NCI-H2081 treated with DMSO at 0.1 percent for 48 hours (cell line): ENCODE results near the gene LRRC1.
"Not testable (repeated sequence)": the region's sequence is repeated elsewhere in the genome, so short reads cannot be mapped to it uniquely, and the experiment has no call there.

ENCODE experiments used
- DNase-seq: peaks from one replicate; lab custom pipeline; 2025; lab: John Stamatoyannopoulos, UW

The LRRC1 gene

GRCh38 chr6:53792973-53793317 is 1.9 kb upstream of the LRRC1 start:
- no peak for DNase-seq

GRCh38 chr6:53793318-53794136 is 1.3 kb upstream of the LRRC1 start:
- no peak for DNase-seq

- DNase-seq: no peak
Measured at GRCh38 chr6:53794137-53794719, 577 bp upstream of the LRRC1 start.

GRCh38 chr6:53795340-53795701 is 516 bp downstream of the LRRC1 start:
- DNase-seq: no peak

- no peak for DNase-seq
Measured at GRCh38 chr6:53795702-53796450, 1.1 kb downstream of the LRRC1 start.

- no peak for DNase-seq
Measured at GRCh38 chr6:53796451-53796780, 1.6 kb downstream of the LRRC1 start.

- DNase-seq: no peak
Measured at GRCh38 chr6:53796791-53797190, 2.0 kb downstream of the LRRC1 start.

- no peak for DNase-seq
Measured at GRCh38 chr6:53797304-53797703, 2.5 kb downstream of the LRRC1 start.

- no peak for DNase-seq
Measured at GRCh38 chr6:53799340-53799739, 4.5 kb downstream of the LRRC1 start.

- DNase-seq: no peak
Measured at GRCh38 chr6:53801022-53801421, 6.2 kb downstream of the LRRC1 start.

GRCh38 chr6:53802582-53802981 is 7.8 kb downstream of the LRRC1 start:
- DNase-seq: no peak

GRCh38 chr6:53803081-53803860 is 8.5 kb downstream of the LRRC1 start:
- no peak for DNase-seq

GRCh38 chr6:53805016-53805415 is 10.2 kb downstream of the LRRC1 start:
- no peak for DNase-seq

GRCh38 chr6:53805725-53806124 is 10.9 kb downstream of the LRRC1 start:
- no peak for DNase-seq

- DNase-seq: not testable (repeated sequence)
Measured at GRCh38 chr6:53807606-53808005, 12.8 kb downstream of the LRRC1 start.

GRCh38 chr6:53808302-53808881 is 13.6 kb downstream of the LRRC1 start:
- DNase-seq: no peak

- DNase-seq: no peak
Measured at GRCh38 chr6:53809691-53810090, 14.9 kb downstream of the LRRC1 start.

GRCh38 chr6:53811082-53811481 is 16.3 kb downstream of the LRRC1 start:
- DNase-seq: peak; percentile 75

GRCh38 chr6:53811746-53812145 is 16.9 kb downstream of the LRRC1 start:
- DNase-seq: no peak

GRCh38 chr6:53813096-53813495 is 18.3 kb downstream of the LRRC1 start:
- no peak for DNase-seq

GRCh38 chr6:53813801-53814200 is 19.0 kb downstream of the LRRC1 start:
- DNase-seq: no peak

- no peak for DNase-seq
Measured at GRCh38 chr6:53814353-53814752, 19.5 kb downstream of the LRRC1 start.
